Neural progenitor cell (in vitro differentiated cells): Measurements from ENCODE around the gene GP1BA. TPM values are rescaled to one million over a fixed set of nuclear protein-coding genes. Genes with fewer than 3 reads are reported as not detected.
A peak's percentile ranks its signal among the peaks of the same experiment; 100 is the strongest.

ENCODE experiments used
- DNase-seq: peaks from one replicate; pipeline ENCODE4 v3.0.0-alpha.2; 2016; ENCODE audit warnings: low spot score
- H2AFZ ChIP-seq: fragments of 200-600 bp; sonication (generic); replicated peaks from 2 replicates; pipeline ENCODE4 v1.6.1; 2016; ENCODE audit warnings: antibody characterized with exemption
- H3F3A ChIP-seq: fragments of 200-600 bp; sonication (generic); 2 replicates; pipeline ENCODE4 v1.6.1; 2016; ENCODE audit warnings: antibody characterized with exemption, low read depth
- H3K27ac ChIP-seq: fragments of 200-600 bp; sonication (generic); 2 replicates; pipeline ENCODE4 v1.5.1; 2016; ENCODE audit warnings: mild to moderate bottlenecking
- H3K27me3 ChIP-seq: fragments of 200-600 bp; sonication (generic); 2 replicates; pipeline ENCODE4 v1.6.1; 2016; ENCODE audit warnings: mild to moderate bottlenecking, moderate library complexity
- H3K36me3 ChIP-seq: fragments of 200-600 bp; sonication (generic); 2 replicates; pipeline ENCODE4 v1.5.1; 2016
- H3K4me1 ChIP-seq: fragments of 200-600 bp; sonication (generic); 2 replicates; pipeline ENCODE4 v1.6.1; 2016; ENCODE audit warnings: mixed run types
- H3K4me2 ChIP-seq: fragments of 200-600 bp; sonication (generic); 2 replicates; pipeline ENCODE4 v1.6.1; 2016
- H3K4me3 ChIP-seq: fragments of 200-600 bp; sonication (generic); 2 replicates; pipeline ENCODE4 v1.5.1; 2016
- H3K79me2 ChIP-seq: fragments of 200-600 bp; sonication (generic); 2 replicates; pipeline ENCODE4 v1.6.1; 2016; ENCODE audit warnings: low read depth
- H3K9ac ChIP-seq: fragments of 200-600 bp; sonication (generic); 2 replicates; pipeline ENCODE4 v1.6.1; 2016
- H3K9me3 ChIP-seq: fragments of 200-600 bp; sonication (generic); 2 replicates; pipeline ENCODE4 v1.5.1; 2016; ENCODE audit warnings: low read depth
- H4K20me1 ChIP-seq: fragments of 200-600 bp; sonication (generic); 2 replicates; pipeline ENCODE4 v1.6.1; 2016; ENCODE audit warnings: low read depth
- H3K27ac Mint-ChIP-seq: 3 replicates; pipeline ENCODE4 v1.8.0; 2021; ENCODE audit warnings: mixed read lengths
- H3K27me3 Mint-ChIP-seq: 2 replicates; pipeline ENCODE4 v1.8.0; 2022; ENCODE audit warnings: low read depth, mild to moderate bottlenecking, inconsistent platforms, moderate library complexity, mixed read lengths; ENCODE audit not compliant: insufficient read depth
- H3K36me3 Mint-ChIP-seq: 3 replicates; pipeline ENCODE4 v1.8.0; 2021; ENCODE audit warnings: mixed read lengths
- H3K4me1 Mint-ChIP-seq: 3 replicates; pipeline ENCODE4 v1.8.0; 2021; ENCODE audit warnings: mixed read lengths
- H3K4me3 Mint-ChIP-seq: 3 replicates; pipeline ENCODE4 v1.8.0; 2021; ENCODE audit warnings: mild to moderate bottlenecking, moderate library complexity, mixed read lengths
- H3K9me3 Mint-ChIP-seq: 3 replicates; pipeline ENCODE4 v1.8.0; 2020; ENCODE audit warnings: mixed read lengths
- CTCF ChIP-seq: fragments of 200-600 bp; sonication (generic); IDR thresholded peaks from 2 replicates; pipeline ENCODE4 v1.5.1; 2017; ENCODE audit warnings: antibody characterized with exemption, mild to moderate bottlenecking
- EZH2 ChIP-seq: fragments of 200-600 bp; sonication (generic); IDR thresholded peaks from 2 replicates; pipeline ENCODE4 v1.6.1; 2017; ENCODE audit warnings: antibody characterized with exemption, mild to moderate bottlenecking, moderate library complexity
- EZH2phosphoT487 ChIP-seq: fragments of 200-600 bp; sonication (generic); IDR thresholded peaks from 2 replicates; pipeline ENCODE4 v1.6.1; 2017; ENCODE audit warnings: antibody characterized with exemption
- total RNA-seq: library from RNA; depleted of rRNA; stranded (reverse); fragments of >200 nt; gene quantifications from 2 replicates; pipeline ENCODE4 v1.2.3, GENCODE V29; 2015; ENCODE audit warnings: low replicate concordance

The GP1BA gene
- total RNA-seq, 1 donor from 2014 or later: not detected

- Histone ChIP-seq H3K4me1 (no peaks in the 10 kb centered on the region), H3F3A (peaks cover 10% of the 10 kb centered on the region), H3K27ac (no peak overlapping the region), H3K36me3 (no peaks in the 10 kb centered on the region), H3K4me3 (peak overlapping the region; percentile 24), H3K9me3 (no peaks in the 10 kb centered on the region), H3K9ac (no peak overlapping the region), H3K79me2 (no peaks in the 10 kb centered on the region), H4K20me1 (no peaks in the 10 kb centered on the region), H3K27me3 (peaks cover 35% of the 10 kb centered on the region), H2AFZ (no peak overlapping the region), H3K4me2 (peak overlapping the region; percentile 72)
- no peak overlapping the region for H3K27ac Mint-ChIP-seq
- peaks cover 10% of the 10 kb centered on the region for H3K36me3 Mint-ChIP-seq
- H3K4me3 Mint-ChIP-seq: no peak overlapping the region
- H3K9me3 Mint-ChIP-seq: no peaks in the 10 kb centered on the region
- peak; percentile 70 for DNase-seq
- peaks cover 6% of the 10 kb centered on the region for H3K4me1 Mint-ChIP-seq
- H3K27me3 Mint-ChIP-seq: peaks cover 11% of the 10 kb centered on the region
- TF ChIP-seq EZH2phosphoT487 (no peak), CTCF (no peak), EZH2 (no peak)
These were observed 31.6 kb upstream of the GP1BA start for GRCh38 chr17:4900231-4901107.

GRCh38 chr17:4901108-4901647 lies 30.9 kb upstream of the GP1BA start:
- no peak overlapping the region for H3K27ac ChIP-seq
- Mint-ChIP-seq H3K36me3 (peaks cover 6% of the 10 kb centered on the region), H3K9me3 (no peaks in the 10 kb centered on the region), H3K27ac (no peak overlapping the region), H3K27me3 (peaks cover 11% of the 10 kb centered on the region), H3K4me3 (no peak overlapping the region), H3K4me1 (peaks cover 6% of the 10 kb centered on the region)
- H3K36me3 ChIP-seq: no peaks in the 10 kb centered on the region
- peaks cover 35% of the 10 kb centered on the region for H3K27me3 ChIP-seq
- H4K20me1 ChIP-seq: no peaks in the 10 kb centered on the region
- H3K9ac ChIP-seq: no peak overlapping the region
- H3F3A ChIP-seq: peaks cover 10% of the 10 kb centered on the region
- TF ChIP-seq EZH2phosphoT487 (no peak), EZH2 (no peak)
- H3K79me2 ChIP-seq: no peaks in the 10 kb centered on the region
- no peak overlapping the region for H3K4me2 ChIP-seq
- H3K9me3 ChIP-seq: no peaks in the 10 kb centered on the region
- no peak overlapping the region for H2AFZ ChIP-seq
- no peaks in the 10 kb centered on the region for H3K4me1 ChIP-seq
- no peak overlapping the region for H3K4me3 ChIP-seq
- DNase-seq: no peak

GRCh38 chr17:4901648-4902344 lies 30.3 kb upstream of the GP1BA start:
- Histone ChIP-seq H3F3A (peaks cover 10% of the 10 kb centered on the region), H3K4me3 (no peak overlapping the region), H3K4me2 (no peak overlapping the region), H3K79me2 (no peaks in the 10 kb centered on the region), H3K36me3 (no peaks in the 10 kb centered on the region), H2AFZ (no peak overlapping the region), H3K9me3 (no peaks in the 10 kb centered on the region), H3K27me3 (peaks cover 40% of the 10 kb centered on the region), H3K4me1 (no peaks in the 10 kb centered on the region), H4K20me1 (no peaks in the 10 kb centered on the region), H3K9ac (no peak overlapping the region), H3K27ac (no peak overlapping the region)
- Mint-ChIP-seq H3K27ac (no peak overlapping the region), H3K4me3 (no peak overlapping the region), H3K27me3 (peaks cover 11% of the 10 kb centered on the region), H3K4me1 (peaks cover 6% of the 10 kb centered on the region), H3K36me3 (peaks cover 6% of the 10 kb centered on the region), H3K9me3 (no peaks in the 10 kb centered on the region)
- TF ChIP-seq EZH2 (no peak), EZH2phosphoT487 (no peak), CTCF (no peak)
- DNase-seq: no peak
